GM12878 (cell line): ENCODE data around the gene KRTAP4-1. TPM values are rescaled to one million over a fixed set of nuclear protein-coding genes. Genes with fewer than 3 reads are reported as not detected.

Source experiments
- ATAC-seq: fragments of 200-7000 bp; cut with Tn5 transposase; 3 replicates; pipeline ENCODE4 v1.9.1; 2020; ENCODE audit warnings: mild to moderate bottlenecking, moderate library complexity
- BruUV-seq: library from RNA; stranded (reverse); fragments of 400-500 nt; replicated peaks from 2 replicates; lab custom pipeline; 2021; lab: Mats Ljungman, UMichigan
- CTCF ChIA-PET: fragments of 300-600 bp; sonication (Branson Sonifier 250); formaldehyde crosslinking; extraction: SDS; loops from one replicate; lab custom pipeline; 2021; ENCODE audit warnings: inconsistent platforms; lab: Yijun Ruan, JAX
- POLR2A ChIA-PET: fragments of 350-600 bp; formaldehyde crosslinking; extraction: SDS; loops from one replicate; lab custom pipeline; 2021; ENCODE audit warnings: inconsistent platforms; lab: Charles Lee
- RAD21 ChIA-PET: fragments of 300-600 bp; sonication (Branson Sonifier 250); formaldehyde crosslinking; loops from one replicate; lab custom pipeline; 2023; ENCODE audit warnings: antibody characterized with exemption; ENCODE audit not compliant: unreplicated experiment; lab: Charles Lee
- SMC1A ChIA-PET: fragments of 300-600 bp; sonication (Branson Sonifier 250); formaldehyde crosslinking; loops from one replicate; lab custom pipeline; 2023; ENCODE audit not compliant: unreplicated experiment, uncharacterized antibody; lab: Charles Lee
- DNase-seq: peaks from one replicate; pipeline ENCODE4 v3.0.0-alpha.2; 2011; ENCODE audit warnings: low read depth, low spot score
- FAIRE-seq: peaks from 3 replicates; lab custom pipeline; 2011; peaks lifted over from hg19 to GRCh38; lab: Jason Lieb, UNC
- H2AFZ ChIP-seq: 2 replicates; pipeline ENCODE4 v1.6.0; 2011; ENCODE audit warnings: low read depth, low read length, control low read depth; ENCODE audit not compliant: control insufficient read depth
- H3K27ac ChIP-seq: 2 replicates; pipeline ENCODE4 v1.5.1; 2011; ENCODE audit warnings: control low read depth; ENCODE audit not compliant: control insufficient read depth, insufficient read depth
- H3K27me3 ChIP-seq, 2 experiments: replicated peaks in 1 of 2; 2 replicates each; pipeline versions ENCODE4 v1.6.0 to v1.6.1; 2011; ENCODE audit warnings: low read length in 1 of 2; ENCODE audit not compliant: control insufficient read depth in 2 of 2, insufficient read depth in 2 of 2
- H3K36me3 ChIP-seq, 2 experiments: 2 replicates each; pipeline ENCODE4 v1.5.1; 2011; ENCODE audit warnings: low read length in 1 of 2; ENCODE audit not compliant: control insufficient read depth in 2 of 2, insufficient read depth in 2 of 2
- H3K4me1 ChIP-seq: 2 replicates; pipeline ENCODE4 v1.6.1; 2011; ENCODE audit warnings: mild to moderate bottlenecking, low read length, moderate library complexity, mixed read lengths; ENCODE audit not compliant: control insufficient read depth, insufficient read depth
- H3K4me2 ChIP-seq: 2 replicates; pipeline ENCODE4 v1.6.0; 2011; ENCODE audit warnings: control low read depth; ENCODE audit not compliant: control insufficient read depth, insufficient read depth
- H3K4me3 ChIP-seq: fragments of 200-600 bp; sonication (generic); 2 replicates; pipeline ENCODE4 v1.5.1; 2016
- H3K79me2 ChIP-seq: 2 replicates; pipeline ENCODE4 v1.6.0; 2011; ENCODE audit warnings: low read length; ENCODE audit not compliant: control insufficient read depth, insufficient read depth
- H3K9ac ChIP-seq: 2 replicates; pipeline ENCODE4 v1.8.0; 2011; ENCODE audit warnings: low read length, control low read depth, mixed read lengths; ENCODE audit not compliant: control insufficient read depth, insufficient read depth
- H3K9me3 ChIP-seq: replicated peaks from 3 replicates; pipeline ENCODE4 v1.5.1; 2011; ENCODE audit warnings: mild to moderate bottlenecking, low read length; ENCODE audit not compliant: control insufficient read depth, insufficient read depth
- H4K20me1 ChIP-seq: 2 replicates; pipeline ENCODE4 v1.6.0; 2011; ENCODE audit not compliant: control insufficient read depth, insufficient read depth
- ATF7 ChIP-seq: fragments of 450-650 bp; IDR thresholded peaks from 2 replicates; pipeline ENCODE4 v1.6.1; 2016; ENCODE audit warnings: low read depth, mild to moderate bottlenecking
- CREB1 ChIP-seq: IDR thresholded peaks from 2 replicates; pipeline ENCODE4 v1.6.1; 2012; ENCODE audit warnings: low read depth, mild to moderate bottlenecking, inconsistent platforms
- NR2C1 ChIP-seq: fragments of 450-650 bp; IDR thresholded peaks from 2 replicates; pipeline ENCODE4 v1.6.1; 2017; ENCODE audit warnings: antibody characterized with exemption, mild to moderate bottlenecking, moderate library complexity
- POLR2AphosphoS5 ChIP-seq: IDR thresholded peaks from 2 replicates; pipeline ENCODE4 v1.6.1; 2011; ENCODE audit warnings: mild to moderate bottlenecking, low read length, inconsistent platforms
- PRDM15 ChIP-seq: fragments of 450-650 bp; formaldehyde crosslinking; IDR thresholded peaks from 2 replicates; pipeline ENCODE4 v1.4.0; 2020; ENCODE audit warnings: mild to moderate bottlenecking, moderate library complexity
- STAT1 ChIP-seq: fragments of 450-650 bp; conservative IDR thresholded peaks from 2 replicates; pipeline ENCODE4 v1.6.1; 2014; ENCODE audit warnings: antibody characterized with exemption, mild to moderate bottlenecking
- WGBS: methylation state at CpG from one replicate; pipeline ENCODE4 v1.1.6; 2016; ENCODE audit warnings: low lambda C conversion rate; ENCODE audit not compliant: insufficient replicate concordance, insufficient coverage; ENCODE audit errors: missing lambda C conversion rate; 5-methylcytosine and 5-hydroxymethylcytosine counted together
- in situ Hi-C: fragments of 300-500 bp; cut with MboI; formaldehyde crosslinking; loops from 9 replicates; pipeline ENCODE4 v1.14.3; 2018; ENCODE audit warnings: mixed read lengths
- intact Hi-C: fragments of 100-400 bp; cut with micrococcal nuclease; formaldehyde crosslinking; loops from one replicate; pipeline ENCODE4 v1.14.2; 2022; ENCODE audit not compliant: unreplicated experiment
- polyA plus RNA-seq, 11 experiments: library from polyadenylated mRNA; depleted of rRNA in 4 of 11; unstranded in 6 of 11; stranded (reverse) in 5 of 11; fragments of >200 nt; fragmentation: Nextera tagmentation in 4 of 11; fragmentation: Illumina TruSeq in 1 of 11; extraction: Ambion mirVana in 4 of 11; extraction: Trizol in 1 of 11; gene quantifications; 1 replicate in 1 of 11; 2 replicates in 10 of 11; pipeline versions ENCODE4 v1.2.1 to v1.2.3, GENCODE V29; 2011 to 2016; ENCODE audit warnings: inconsistent platforms in 2 of 11, missing spikeins in 2 of 11, low read depth in 1 of 11
- total RNA-seq, 4 experiments: library from RNA; depleted of rRNA in 3 of 4; stranded (reverse); fragments of >200 nt in 3 of 4; fragmentation: Illumina TruSeq in 1 of 4; extraction: Trizol in 1 of 4; gene quantifications; 2 replicates each; pipeline versions ENCODE4 v1.2.1 to v1.2.3, GENCODE V29; 2013 to 2021

The KRTAP4-1 gene
- total and polyA plus RNA-seq, 10 of the 15 experiments (the other 5 are each of a cell fraction or from before 2014, with no cell fraction given), result not detected

GRCh38 chr17:41168121-41168520, 16.6 kb downstream of the KRTAP4-1 start, which contains the start of gene KRTAP4-3:
Gene KRTAP4-3 (minus strand): TSS chr17:41168221. CDS start chr17:41168172, 49 bp downstream.
- Histone ChIP-seq H3K9me3 (no peaks in the 10 kb centered on the region), H3K4me1 (no peaks in the 10 kb centered on the region), H3K27ac (no peak within 1 kb of the TSS), H3K36me3 (no peaks in the 10 kb centered on the region), H4K20me1 (no peaks in the 10 kb centered on the region), H3K9ac (no peak within 1 kb of the TSS), H2AFZ (no peak within 1 kb of the TSS), H3K27me3 (no peaks in the 10 kb centered on the region; a peak in 1 of 4 replicates), H3K79me2 (no peaks in the 10 kb centered on the region), H3K4me3 (no peak within 1 kb of the TSS)
- ChIA-PET RAD21 (no interaction called here), CTCF (no interaction called here), SMC1A (no interaction called here), POLR2A (no interaction called here)
- no peak for FAIRE-seq
- in situ Hi-C loops, result no loop called here
- no peak for DNase-seq
- BruUV-seq, result no TSS peak
- no peak for ATAC-seq
- intact Hi-C loops, result no loop called here
- 0% methylated on average over 1 of the region's 1 CpG for WGBS
- TF ChIP-seq ATF7 (no peak), POLR2AphosphoS5 (no peak), CREB1 (no peak), NR2C1 (no peak), PRDM15 (CRISPR knock-in tag) (no peak), STAT1 (no peak)
- TF ChIP-seq, all 136 proteins: peak for 0
- H3K4me2 ChIP-seq, result no peak within 1 kb of the TSS
